Subcutaneous adipose tissue (tissue), 4 donors: ENCODE data around the gene SLF2. TPM values are rescaled to one million over a fixed set of nuclear protein-coding genes. Genes with fewer than 3 reads are reported as not detected.

Experiments
- CTCF ChIP-seq: fragments of 450-650 bp; IDR thresholded peaks from one replicate; pipeline ENCODE4 v1.5.1; 2016; ENCODE audit warnings: low read depth, mild to moderate bottlenecking, control low read depth, antibody characterized with exemption, moderate library complexity
- total RNA-seq, 4 donors: library from RNA; depleted of rRNA; stranded (reverse); fragments of >200 nt; gene quantifications; one replicate each; pipeline ENCODE4 v1.1.0, GENCODE V29; 2016

SLF2 gene
- total RNA-seq, 4 donors from 2014 or later = 24.9 to 32.6 (median 28.5) TPM

DNA sequence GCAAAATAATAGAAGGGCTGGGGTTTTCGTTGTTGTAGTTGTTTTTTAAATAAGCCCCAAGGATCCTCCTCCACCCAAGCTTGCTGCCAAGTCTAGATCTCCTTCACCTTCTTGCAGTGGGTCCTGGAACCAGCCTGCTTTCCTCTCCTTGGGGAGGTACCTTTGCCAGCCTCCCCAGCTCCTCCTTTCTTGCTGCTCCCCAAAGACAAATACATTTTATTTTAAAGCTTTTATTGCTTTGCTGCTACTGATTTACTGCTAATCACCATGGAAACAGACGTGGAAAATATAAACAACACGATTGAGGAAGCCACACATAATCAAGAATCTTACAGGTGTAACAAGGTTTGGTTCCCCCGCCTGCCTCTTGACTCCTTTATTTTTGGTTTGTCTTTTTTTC is 17.4 kb upstream of the SLF2 start:
- TF ChIP-seq CTCF = no peak

- no peak for TF ChIP-seq CTCF
Observed at GRCh38 chr10:100895896-100896295, 16.9 kb upstream of the SLF2 start.

- TF ChIP-seq CTCF = no peak
Observed at GRCh38 chr10:100896876-100897461, 15.8 kb upstream of the SLF2 start.

GRCh38 chr10:100897976-100898375 is 14.8 kb upstream of the SLF2 start:
- no peak for TF ChIP-seq CTCF

GRCh38 chr10:100899171-100899570 is 13.6 kb upstream of the SLF2 start:
- no peak for TF ChIP-seq CTCF

DNA sequence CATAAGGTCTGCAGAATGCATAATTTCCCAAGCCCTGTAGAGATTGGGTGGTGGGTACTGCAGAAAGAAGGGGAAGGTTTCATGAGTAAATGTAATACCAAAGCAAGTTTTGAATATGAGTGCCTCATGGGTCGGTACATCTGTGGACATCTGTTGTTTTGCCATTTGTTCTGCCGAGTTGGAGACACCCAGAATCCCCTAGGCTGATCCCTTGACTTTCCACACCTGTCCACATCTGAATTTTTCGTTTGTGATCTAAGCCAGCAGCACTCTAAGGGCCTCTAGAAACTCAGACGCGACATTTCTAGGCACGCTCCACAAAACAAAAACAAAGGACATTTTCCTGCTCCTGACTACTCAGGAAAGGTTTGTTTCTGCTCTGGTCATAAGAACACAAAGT is 11.7 kb upstream of the SLF2 start:
- no peak for TF ChIP-seq CTCF

DNA sequence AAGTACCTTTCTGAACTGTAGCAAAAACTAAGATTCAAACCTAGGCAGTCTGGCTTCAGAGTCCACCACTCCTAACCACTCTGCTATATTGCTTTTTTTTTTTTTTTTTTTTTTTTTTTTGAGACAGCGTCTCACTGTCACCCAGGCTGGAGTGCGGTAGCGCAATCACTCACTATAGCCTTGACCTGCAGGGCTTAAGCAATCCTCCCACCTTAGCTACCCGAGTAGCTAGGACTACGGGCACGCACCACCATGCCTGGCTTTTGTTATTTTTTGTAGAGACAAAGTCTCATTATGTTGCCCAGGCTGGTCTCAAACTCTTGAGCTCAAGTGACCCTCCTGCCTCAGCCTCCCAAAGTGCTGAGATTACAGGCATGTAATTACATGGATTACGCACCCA is 10.1 kb upstream of the SLF2 start:
- TF ChIP-seq CTCF = no peak
